Measurements from ENCODE around the gene SFT2D2. TPM values are rescaled to one million over a fixed set of nuclear protein-coding genes. Genes with fewer than 3 reads are reported as not detected.
A peak's percentile ranks its signal among the peaks of the same experiment; 100 is the strongest.
"Not testable (repeated sequence)": the region's sequence is repeated elsewhere in the genome, so short reads cannot be mapped to it uniquely, and the experiment has no call there.

Gene SFT2D2
- total RNA-seq, result 13.3 TPM
- long read RNA-seq, full-length matches to known transcripts, result 1 of 6 reads
- long read RNA-seq, partial matches to known transcripts, result 0 of 6 reads
- long read RNA-seq, other reads (novel, unspliced or antisense), result 5 of 6 reads

DNA sequence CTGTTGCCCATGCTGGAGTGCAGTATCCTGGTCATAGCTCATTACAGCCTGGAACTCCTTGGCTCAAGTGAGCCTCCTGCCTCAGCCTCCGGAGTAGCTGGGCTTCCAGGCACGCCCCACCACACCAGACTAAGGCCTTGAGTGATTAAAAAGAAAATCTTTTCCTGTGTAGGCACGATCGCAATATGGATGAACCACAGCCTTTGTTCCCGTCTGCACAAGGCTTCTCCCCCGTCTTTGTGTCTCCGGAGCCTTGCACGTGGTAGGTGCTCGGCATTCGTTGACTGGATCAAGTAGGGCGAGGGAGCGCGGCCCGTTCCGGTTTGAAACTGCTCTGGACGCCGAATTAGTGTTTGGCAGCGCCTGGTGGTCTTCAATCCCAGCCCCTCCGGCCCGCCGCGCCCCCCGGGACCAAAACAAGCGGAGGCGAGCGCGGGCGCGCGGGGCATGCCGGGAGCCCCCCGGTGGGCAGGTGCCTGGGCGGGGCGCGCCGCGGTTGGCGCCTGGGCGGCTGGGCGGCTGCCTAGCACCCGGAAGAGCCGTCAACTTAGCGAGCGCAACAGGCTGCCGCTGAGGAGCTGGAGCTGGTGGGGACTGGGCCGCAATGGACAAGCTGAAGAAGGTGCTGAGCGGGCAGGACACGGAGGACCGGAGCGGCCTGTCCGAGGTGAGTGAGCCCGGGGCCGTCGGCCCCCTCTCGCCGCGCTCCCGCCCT is at the start of gene SFT2D2:
Gene SFT2D2 (plus strand): TSS at position 529 of the 715 bp plus-strand sequence. CDS start 76 bp downstream, at position 605.
- intact Hi-C loops (cut with micrococcal nuclease), result no loop called here
- peak; percentile 81 for DNase-seq
- TF ChIP-seq, protein P1, sequence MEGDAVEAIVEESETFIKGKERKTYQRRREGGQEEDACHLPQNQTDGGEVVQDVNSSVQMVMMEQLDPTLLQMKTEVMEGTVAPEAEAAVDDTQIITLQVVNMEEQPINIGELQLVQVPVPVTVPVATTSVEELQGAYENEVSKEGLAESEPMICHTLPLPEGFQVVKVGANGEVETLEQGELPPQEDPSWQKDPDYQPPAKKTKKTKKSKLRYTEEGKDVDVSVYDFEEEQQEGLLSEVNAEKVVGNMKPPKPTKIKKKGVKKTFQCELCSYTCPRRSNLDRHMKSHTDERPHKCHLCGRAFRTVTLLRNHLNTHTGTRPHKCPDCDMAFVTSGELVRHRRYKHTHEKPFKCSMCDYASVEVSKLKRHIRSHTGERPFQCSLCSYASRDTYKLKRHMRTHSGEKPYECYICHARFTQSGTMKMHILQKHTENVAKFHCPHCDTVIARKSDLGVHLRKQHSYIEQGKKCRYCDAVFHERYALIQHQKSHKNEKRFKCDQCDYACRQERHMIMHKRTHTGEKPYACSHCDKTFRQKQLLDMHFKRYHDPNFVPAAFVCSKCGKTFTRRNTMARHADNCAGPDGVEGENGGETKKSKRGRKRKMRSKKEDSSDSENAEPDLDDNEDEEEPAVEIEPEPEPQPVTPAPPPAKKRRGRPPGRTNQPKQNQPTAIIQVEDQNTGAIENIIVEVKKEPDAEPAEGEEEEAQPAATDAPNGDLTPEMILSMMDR (IDR thresholded peaks at IDR 0.05; ENCODE audit: borderline replicate concordance), result no peak
- peak within 1 kb of the TSS; percentile 91 for H3K27ac ChIP-seq (replicated peaks)
- peaks cover 4% of the 10 kb centered on the region for H3K9me3 ChIP-seq (replicated peaks)
- H3K27me3 ChIP-seq (ENCODE audit: low read depth), result no peaks in the 10 kb centered on the region
- peaks cover 48% of the 10 kb centered on the region for H3K4me1 ChIP-seq
- H3K4me3 ChIP-seq, result peak within 1 kb of the TSS; percentile 100
- H3K36me3 ChIP-seq, result peaks cover 4% of the 10 kb centered on the region

DNA sequence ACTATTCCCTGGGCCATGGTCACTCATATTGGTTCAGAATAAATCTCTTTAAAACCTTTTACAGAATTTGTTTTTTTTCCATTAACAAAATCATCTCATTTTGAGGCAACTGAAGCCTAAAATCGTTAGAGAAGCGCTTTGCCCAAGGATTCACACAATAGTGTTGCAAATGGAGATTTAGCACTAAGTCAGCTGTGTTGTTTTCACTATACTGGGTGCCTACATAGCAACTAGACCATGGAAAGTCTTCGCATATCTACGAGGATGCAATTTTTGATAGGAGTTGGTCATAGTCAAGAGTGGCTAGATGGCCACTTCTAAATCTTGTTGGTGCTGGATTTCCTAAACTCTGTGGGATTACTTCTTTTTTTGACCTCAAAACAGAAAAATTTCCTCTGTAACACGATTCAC is 47.6 kb upstream of the SFT2D2 start:
- no peaks in the 10 kb centered on the region for H3K9me3 ChIP-seq (replicated peaks)
- intact Hi-C loops (cut with micrococcal nuclease), result no loop called here
- DNase-seq, result no peak
- H3K27me3 ChIP-seq (ENCODE audit: low read depth), result peaks cover 3% of the 10 kb centered on the region
- TF ChIP-seq, protein P1 (IDR thresholded peaks at IDR 0.05; ENCODE audit: borderline replicate concordance), result no peak
- H3K4me3 ChIP-seq, result peak overlapping the region; percentile 75
- no peaks in the 10 kb centered on the region for H3K36me3 ChIP-seq
- H3K4me1 ChIP-seq, result peaks cover 18% of the 10 kb centered on the region
- H3K27ac ChIP-seq (replicated peaks), result peak overlapping the region; percentile 90

DNA sequence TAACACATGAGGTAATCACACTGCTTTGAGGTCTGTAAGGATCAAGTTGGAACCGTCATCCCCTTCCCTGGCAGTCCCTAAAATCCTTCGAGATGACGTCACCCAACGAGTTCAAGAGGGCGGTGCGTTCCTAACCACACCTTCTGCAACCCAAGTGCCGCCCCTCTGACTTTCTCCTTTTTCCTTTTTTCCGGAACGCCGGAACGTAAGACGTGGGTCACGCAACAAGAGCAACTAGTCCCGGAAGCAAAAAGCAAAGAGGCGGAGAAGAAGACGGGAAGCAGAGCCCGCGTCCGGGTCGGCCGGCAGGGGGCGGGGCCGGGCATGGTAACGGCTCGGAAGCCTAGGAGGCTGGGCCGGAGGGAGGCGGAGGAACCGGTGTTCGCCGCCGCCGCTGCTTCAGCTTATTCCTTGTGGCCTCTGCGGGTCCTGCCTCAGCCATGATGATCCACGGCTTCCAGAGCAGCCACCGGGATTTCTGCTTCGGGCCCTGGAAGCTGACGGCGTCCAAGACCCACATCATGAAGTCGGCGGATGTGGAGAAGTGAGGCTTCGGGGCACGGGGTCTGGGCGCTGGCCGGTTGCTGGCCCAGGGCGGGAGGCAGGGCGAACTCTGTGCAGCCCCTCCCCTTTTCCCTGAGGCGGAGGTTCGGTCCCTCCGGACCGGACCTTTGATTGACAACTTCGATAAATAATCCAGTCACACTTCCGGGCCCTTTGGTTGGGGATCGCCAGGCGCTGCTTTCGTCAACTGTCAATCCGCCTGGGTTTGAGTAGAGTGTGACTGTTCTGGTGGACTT is 47.0 kb upstream of the SFT2D2 start, which contains the start of gene TIPRL:
Gene TIPRL (plus strand): TSS at position 325 of the 800 bp plus-strand sequence. CDS start 116 bp downstream, at position 441.
- TF ChIP-seq, protein P1 (IDR thresholded peaks at IDR 0.05; ENCODE audit: borderline replicate concordance), result peak; percentile 79
- Histone ChIP-seq H3K27me3 (ENCODE audit: low read depth) (peaks cover 3% of the 10 kb centered on the region), H3K9me3 (replicated peaks) (no peaks in the 10 kb centered on the region), H3K27ac (replicated peaks) (peak within 1 kb of the TSS; percentile 90), H3K4me3 (peak within 1 kb of the TSS; percentile 75), H3K36me3 (no peaks in the 10 kb centered on the region), H3K4me1 (peaks cover 18% of the 10 kb centered on the region)
- intact Hi-C loops (cut with micrococcal nuclease), result no loop called here
- DNase-seq, result peak; percentile 96

DNA sequence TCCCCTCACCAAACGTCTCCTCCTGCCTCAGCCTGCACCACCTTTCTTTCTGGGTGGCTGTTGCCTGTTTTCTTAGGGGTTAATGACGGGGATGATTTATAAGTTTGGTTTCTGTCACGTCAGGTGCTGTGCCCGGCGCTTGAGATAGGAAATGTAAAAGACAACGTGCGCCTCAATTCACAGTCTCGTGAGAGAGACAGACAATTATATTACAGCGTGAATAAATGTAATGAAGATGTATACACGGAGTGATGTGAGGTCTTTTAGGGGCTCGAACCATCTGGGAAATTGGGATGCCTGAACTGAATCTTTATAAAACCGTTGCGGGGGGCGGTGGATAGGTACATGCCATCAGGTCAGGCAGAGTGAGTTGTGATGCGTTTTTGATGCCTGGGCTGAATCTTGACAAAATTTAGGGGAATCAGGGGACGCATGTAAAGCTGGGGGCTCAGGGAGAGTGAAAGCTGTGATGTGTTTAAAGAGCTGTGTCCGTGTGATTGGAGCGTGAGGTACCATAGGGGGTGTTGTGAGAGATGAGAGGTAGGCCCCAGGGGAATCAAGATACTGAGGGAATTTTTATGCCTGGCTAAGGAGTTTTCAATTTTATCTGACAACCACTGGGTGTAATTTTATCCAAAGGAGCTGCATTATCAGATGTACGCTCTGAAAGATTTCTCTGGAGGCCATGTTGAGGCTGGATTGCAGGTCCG is 46.2 kb upstream of the SFT2D2 start:
- Histone ChIP-seq H3K4me3 (peak overlapping the region; percentile 75), H3K36me3 (no peaks in the 10 kb centered on the region), H3K27ac (replicated peaks) (peak overlapping the region; percentile 90), H3K27me3 (ENCODE audit: low read depth) (peaks cover 3% of the 10 kb centered on the region), H3K9me3 (replicated peaks) (no peaks in the 10 kb centered on the region), H3K4me1 (peaks cover 18% of the 10 kb centered on the region)
- intact Hi-C loops (cut with micrococcal nuclease), result no loop called here
- DNase-seq, result no peak
- TF ChIP-seq, protein P1 (IDR thresholded peaks at IDR 0.05; ENCODE audit: borderline replicate concordance), result no peak

DNA sequence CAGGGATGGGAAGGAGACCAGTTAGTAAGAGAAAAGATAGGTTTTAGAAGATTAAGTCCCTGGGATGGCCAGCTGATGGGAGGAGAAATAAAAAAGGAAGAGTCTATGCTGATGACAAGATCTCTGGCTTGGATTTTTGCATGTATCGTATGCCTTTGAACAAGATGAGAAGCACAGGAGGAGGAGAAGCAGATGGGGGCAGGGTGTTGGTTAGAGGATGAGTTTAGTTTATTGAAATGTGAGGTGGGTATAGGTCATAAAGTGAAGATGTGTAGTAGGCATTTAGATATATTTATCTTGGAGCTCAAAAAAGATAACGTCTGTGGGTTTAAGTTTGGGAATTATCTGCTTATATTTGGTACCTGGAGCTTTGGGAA is 45.7 kb upstream of the SFT2D2 start:
- intact Hi-C loops (cut with micrococcal nuclease), result no loop called here
- Histone ChIP-seq H3K4me1 (peaks cover 18% of the 10 kb centered on the region), H3K9me3 (replicated peaks) (no peaks in the 10 kb centered on the region), H3K36me3 (peaks cover 4% of the 10 kb centered on the region), H3K27ac (replicated peaks) (peak overlapping the region; percentile 90), H3K4me3 (peak overlapping the region; percentile 75), H3K27me3 (ENCODE audit: low read depth) (no peaks in the 10 kb centered on the region)
- DNase-seq, result no peak
- TF ChIP-seq, protein P1 (IDR thresholded peaks at IDR 0.05; ENCODE audit: borderline replicate concordance), result no peak

DNA sequence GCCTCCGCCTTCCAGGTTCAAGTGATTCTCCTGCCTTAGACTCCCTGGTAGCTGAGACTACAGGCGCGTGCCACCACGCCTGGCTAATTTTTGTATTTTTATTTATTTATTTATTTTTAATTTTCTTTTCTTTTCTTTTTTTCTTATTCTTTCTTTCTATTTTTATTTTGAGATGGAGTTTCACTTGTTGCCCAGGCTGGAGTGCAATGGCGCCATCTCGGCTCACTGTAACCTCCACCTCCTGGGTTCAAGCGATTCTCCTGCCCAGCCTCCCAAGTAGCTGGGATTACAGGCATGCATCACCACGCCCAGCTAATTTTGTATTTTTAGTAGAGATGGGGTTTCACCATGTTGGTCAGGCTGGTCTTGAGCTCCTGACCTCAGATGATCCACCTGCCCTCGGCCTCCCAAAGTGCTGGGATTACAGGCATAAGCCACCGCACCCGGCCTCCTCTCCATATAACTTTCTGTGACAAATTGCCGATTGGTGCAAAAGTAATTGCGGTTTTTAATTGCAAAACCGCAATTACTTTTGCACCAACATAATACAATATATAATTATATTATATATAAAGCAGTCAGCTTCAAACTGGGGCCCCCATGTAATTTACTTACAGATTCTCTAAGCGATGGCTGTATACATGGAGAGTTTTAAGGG is 44.6 kb upstream of the SFT2D2 start:
- intact Hi-C loops (cut with micrococcal nuclease); H3K4me3 ChIP-seq; H3K27ac ChIP-seq (replicated peaks); DNase-seq; H3K36me3 ChIP-seq; H3K9me3 ChIP-seq (replicated peaks); H3K27me3 ChIP-seq (ENCODE audit: low read depth): not testable (repeated sequence)
- peaks cover 18% of the 10 kb centered on the region for H3K4me1 ChIP-seq

Data from left ventricle myocardium inferior (tissue), 1 donor.